Esophagus squamous epithelium (tissue), 4 donors: ENCODE results near the gene PHACTR1.

Source experiments
- CTCF ChIP-seq, 6 experiments: fragments of 450-650 bp in 4 of 6; fragments of 200-600 bp in 2 of 6; sonication (generic) in 2 of 6; IDR thresholded peaks; one replicate each; pipeline ENCODE4 v1.5.1; 2016 to 2019; ENCODE audit warnings: antibody characterized with exemption in 6 of 6, mild to moderate bottlenecking in 4 of 6, moderate library complexity in 4 of 6
- POLR2A ChIP-seq, 4 donors: fragments of 450-650 bp; IDR thresholded peaks; one replicate each; pipeline ENCODE4 v1.6.1; 2017; ENCODE audit warnings: antibody characterized with exemption in 4 of 4, mild to moderate bottlenecking in 4 of 4, moderate library complexity in 3 of 4

GRCh38 chr6:12890171-12890790 lies 173.7 kb downstream of the PHACTR1 start:
- TF ChIP-seq CTCF (IDR thresholded peaks at IDR 0.05) (peak in 5 of 6 experiments; percentile 14 to 46 (median 19)), POLR2A (IDR thresholded peaks at IDR 0.05) (no peak)
